Superior temporal gyrus (tissue), 1 donor: ENCODE measurements around the gene MTNR1A.
"Not testable (repeated sequence)": the region's sequence is repeated elsewhere in the genome, so short reads cannot be mapped to it uniquely, and the experiment has no call there.

ENCODE experiments used
- DNase-seq: peaks from one replicate; pipeline ENCODE4 v3.0.0-alpha.2; 2016; ENCODE audit errors: extremely low spot score

Gene MTNR1A

GRCh38 chr4:186561748-186562147 lies 6.4 kb upstream of the MTNR1A start:
- DNase-seq, result no peak

GRCh38 chr4:186560647-186561046 lies 5.3 kb upstream of the MTNR1A start:
- no peak for DNase-seq

- no peak for DNase-seq
Observed at GRCh38 chr4:186557486-186557885, 2.1 kb upstream of the MTNR1A start.

- no peak for DNase-seq
Observed at GRCh38 chr4:186557061-186557460, 1.7 kb upstream of the MTNR1A start.

- DNase-seq, result no peak
Observed at GRCh38 chr4:186554539-186554913, 841 bp downstream of the MTNR1A start.

- no peak for DNase-seq
Observed at GRCh38 chr4:186553717-186554116, 1.6 kb downstream of the MTNR1A start.

- no peak for DNase-seq
Observed at GRCh38 chr4:186551849-186552248, 3.5 kb downstream of the MTNR1A start.

- DNase-seq, result no peak
Observed at GRCh38 chr4:186545436-186545835, 9.9 kb downstream of the MTNR1A start.

- no peak for DNase-seq
Observed at GRCh38 chr4:186543206-186543605, 12.2 kb downstream of the MTNR1A start.

GRCh38 chr4:186541801-186542200 lies 13.6 kb downstream of the MTNR1A start:
- DNase-seq, result no peak

GRCh38 chr4:186537843-186538521 lies 17.4 kb downstream of the MTNR1A start:
- DNase-seq, result no peak

GRCh38 chr4:186536285-186536684 lies 19.1 kb downstream of the MTNR1A start:
- DNase-seq, result no peak

GRCh38 chr4:186534056-186534455 lies 21.3 kb downstream of the MTNR1A start:
- no peak for DNase-seq

- DNase-seq, result not testable (repeated sequence)
Observed at GRCh38 chr4:186523927-186524326, 31.4 kb downstream of the MTNR1A start.

GRCh38 chr4:186516287-186516686 lies 39.1 kb downstream of the MTNR1A start:
- DNase-seq, result no peak

- no peak for DNase-seq
Observed at GRCh38 chr4:186514271-186514950, 41.0 kb downstream of the MTNR1A start.

GRCh38 chr4:186504771-186505170 lies 50.6 kb downstream of the MTNR1A start:
- DNase-seq, result not testable (repeated sequence)

GRCh38 chr4:186502231-186502630 lies 53.1 kb downstream of the MTNR1A start:
- no peak for DNase-seq

GRCh38 chr4:186501554-186501953 lies 53.8 kb downstream of the MTNR1A start:
- DNase-seq, result no peak

- DNase-seq, result no peak
Observed at GRCh38 chr4:186500721-186501304, 54.6 kb downstream of the MTNR1A start.

- no peak for DNase-seq
Observed at GRCh38 chr4:186499467-186499866, 55.9 kb downstream of the MTNR1A start.

GRCh38 chr4:186497043-186497442 lies 58.3 kb downstream of the MTNR1A start:
- DNase-seq, result no peak

- DNase-seq, result no peak
Observed at GRCh38 chr4:186494496-186494895, 60.9 kb downstream of the MTNR1A start.
